OCI-LY7 (cell line): Measurements from ENCODE around the gene SPO11.

Experiments
- CTCF ChIP-seq: fragments of 200-600 bp; sonication (generic); conservative IDR thresholded peaks from 2 replicates; pipeline ENCODE4 v1.5.1; 2014; ENCODE audit warnings: mild to moderate bottlenecking, antibody characterized with exemption, low read length, moderate library complexity, mixed read lengths
- EZH2phosphoT487 ChIP-seq: fragments of 200-600 bp; sonication (generic); IDR thresholded peaks from 2 replicates; pipeline ENCODE4 v1.6.1; 2018; ENCODE audit warnings: low read depth, borderline replicate concordance, mild to moderate bottlenecking, mixed run types, antibody characterized with exemption, low read length, moderate library complexity, mixed read lengths

GRCh38 chr20:57301026-57301425 lies 28.6 kb upstream of the SPO11 start:
- TF ChIP-seq CTCF (no peak), EZH2phosphoT487 (no peak)
